Glomerular visceral epithelial cell (primary cell): Measurements from ENCODE around the gene ZNF169.
"Not testable (repeated sequence)": the region's sequence is repeated elsewhere in the genome, so short reads cannot be mapped to it uniquely, and the experiment has no call there.

Experiments used
- DNase-seq: peaks from one replicate; pipeline ENCODE4 v3.0.0-alpha.2; 2016; ENCODE audit errors: extremely low spot score

Gene ZNF169

GRCh38 chr9:94348754-94349153 lies 89.7 kb downstream of the ZNF169 start:
- DNase-seq = not testable (repeated sequence)
